CD4-positive, alpha-beta T cell treated with Interleukin-4 for 1 hour (primary cell): ENCODE data around the gene TBKBP1.

ENCODE experiments used
- DNase-seq, 2 donors: peaks; one replicate each; pipeline ENCODE4 v3.0.0-alpha.2; 2020 to 2022

The TBKBP1 gene

GRCh38 chr17:47699536-47699840 lies 5.5 kb downstream of the TBKBP1 start:
- no peak for DNase-seq

DNA sequence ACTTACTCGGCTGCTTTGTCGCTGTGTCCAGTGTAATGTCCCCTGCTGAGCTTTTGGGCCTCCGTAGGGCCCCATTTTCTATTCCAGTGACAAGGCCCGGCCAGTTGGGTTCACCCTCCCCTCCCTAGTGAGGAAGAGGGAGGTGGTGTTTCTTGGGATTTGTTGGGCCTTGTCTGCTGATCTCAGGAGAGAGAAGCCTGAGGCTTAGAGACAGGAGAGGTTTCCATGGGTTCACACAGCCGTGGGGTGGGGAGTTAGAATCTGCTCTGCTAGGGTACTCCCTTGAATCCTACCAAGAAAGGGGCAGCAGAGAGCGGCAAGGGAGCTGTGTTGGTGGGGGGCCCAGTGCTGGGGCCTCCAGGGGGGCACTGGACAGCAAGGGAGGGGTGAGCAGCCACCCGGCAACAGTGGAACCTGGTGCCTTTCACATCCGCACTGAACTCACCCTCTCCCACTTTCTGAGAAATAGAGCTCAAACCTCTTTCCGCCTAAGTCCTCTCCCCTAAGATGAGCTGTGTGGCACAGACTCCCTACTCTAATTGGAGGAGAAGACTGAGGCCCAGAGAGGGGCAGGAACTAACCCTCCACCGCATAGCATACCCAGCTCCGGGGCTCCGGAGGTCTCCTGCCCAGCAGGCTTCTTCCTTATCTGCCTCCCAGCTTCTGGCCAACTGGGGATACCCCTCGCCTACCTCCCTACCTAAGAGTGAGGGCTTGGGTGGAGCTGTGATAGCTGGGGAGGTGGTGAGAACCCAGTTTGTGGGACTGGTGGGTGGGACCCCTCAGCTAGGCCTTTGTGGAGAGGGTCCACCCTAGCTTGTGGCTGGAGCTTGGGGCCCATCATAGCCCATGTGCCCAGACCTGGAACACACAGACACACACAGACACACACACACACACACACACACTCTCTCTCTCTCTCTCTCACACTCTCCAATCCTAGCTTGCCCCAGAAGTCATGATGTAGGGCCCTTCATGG lies 6.8 kb downstream of the TBKBP1 start:
- peak in 1 of 2 donors; percentile 52 for DNase-seq

- no peak for DNase-seq
Observed at GRCh38 chr17:47701608-47702007, 7.6 kb downstream of the TBKBP1 start.

DNA sequence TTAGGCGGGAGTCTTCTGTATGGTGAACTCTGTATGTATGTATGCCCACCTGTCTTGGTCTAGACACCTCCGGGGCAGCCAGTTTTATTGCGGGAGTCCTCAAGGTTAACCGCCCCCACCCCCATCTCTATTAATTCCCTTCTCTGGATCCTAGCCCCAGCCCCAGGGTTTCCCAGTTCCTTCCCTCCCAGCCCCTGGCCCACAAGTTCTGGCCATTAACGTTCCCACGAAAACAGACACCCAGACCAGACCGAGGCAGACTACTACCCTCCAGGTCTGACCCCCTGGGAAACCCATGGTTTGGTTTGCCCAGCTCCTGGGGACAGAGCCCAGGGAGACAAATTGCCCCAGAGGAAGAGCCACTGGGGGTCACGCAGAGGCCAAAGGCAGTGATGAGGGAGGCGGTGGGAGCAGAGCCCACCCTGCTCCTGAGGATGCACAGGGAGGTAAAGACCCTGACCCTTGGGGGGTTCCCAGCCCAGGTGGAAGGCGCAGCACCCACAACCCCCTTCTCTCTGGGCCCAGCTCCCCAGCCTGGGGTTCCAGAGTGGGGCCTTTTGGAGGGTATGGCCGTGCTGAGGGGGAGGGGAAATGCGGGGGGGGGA lies 8.5 kb downstream of the TBKBP1 start:
- DNase-seq = no peak

DNA sequence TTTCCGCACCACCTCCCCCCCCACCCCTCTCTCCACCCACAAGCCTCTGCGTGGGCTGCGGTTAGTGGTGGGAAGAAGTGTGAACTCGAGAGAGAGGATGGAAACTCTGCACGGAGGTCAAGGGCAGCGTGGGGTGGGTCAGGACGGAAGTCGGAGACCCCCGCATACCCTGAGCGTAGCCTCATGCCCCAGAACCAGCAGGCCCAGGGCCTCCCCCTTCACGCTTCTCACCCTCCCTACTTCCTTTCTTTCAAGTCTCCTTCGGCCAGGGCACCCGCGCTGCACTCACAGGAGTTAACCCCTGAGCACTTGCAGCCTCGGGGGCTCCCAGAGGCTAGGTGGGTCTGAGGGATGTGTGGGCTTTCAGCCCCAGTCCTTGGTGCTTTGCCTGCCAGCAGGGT lies 9.2 kb downstream of the TBKBP1 start:
- DNase-seq = peak; percentile 47 to 59

GRCh38 chr17:47703671-47704070 lies 9.7 kb downstream of the TBKBP1 start:
- DNase-seq = no peak

DNA sequence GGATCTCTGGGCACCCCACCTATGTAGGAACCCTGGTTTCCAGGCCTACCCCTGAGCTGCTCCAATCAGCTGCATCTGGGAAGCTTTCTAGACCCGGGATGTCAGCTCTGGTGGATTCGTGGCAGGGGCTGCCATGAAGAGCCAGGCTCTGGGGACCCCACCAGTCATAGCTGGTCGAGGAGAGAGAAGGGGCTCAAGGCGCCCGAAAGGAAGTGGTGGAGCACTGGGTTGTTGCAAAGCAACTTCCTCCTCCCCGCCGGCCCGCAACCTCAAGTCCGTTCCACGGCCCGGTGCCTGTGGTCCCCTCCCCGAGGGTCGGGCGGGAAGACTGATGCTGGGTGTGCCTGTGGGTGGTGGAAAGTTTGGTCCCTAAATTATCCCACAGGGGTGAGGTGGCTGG lies 10.2 kb downstream of the TBKBP1 start:
- peak in 1 of 2 donors; percentile 31 for DNase-seq

GRCh38 chr17:47704736-47705135 lies 10.8 kb downstream of the TBKBP1 start:
- DNase-seq = no peak

DNA sequence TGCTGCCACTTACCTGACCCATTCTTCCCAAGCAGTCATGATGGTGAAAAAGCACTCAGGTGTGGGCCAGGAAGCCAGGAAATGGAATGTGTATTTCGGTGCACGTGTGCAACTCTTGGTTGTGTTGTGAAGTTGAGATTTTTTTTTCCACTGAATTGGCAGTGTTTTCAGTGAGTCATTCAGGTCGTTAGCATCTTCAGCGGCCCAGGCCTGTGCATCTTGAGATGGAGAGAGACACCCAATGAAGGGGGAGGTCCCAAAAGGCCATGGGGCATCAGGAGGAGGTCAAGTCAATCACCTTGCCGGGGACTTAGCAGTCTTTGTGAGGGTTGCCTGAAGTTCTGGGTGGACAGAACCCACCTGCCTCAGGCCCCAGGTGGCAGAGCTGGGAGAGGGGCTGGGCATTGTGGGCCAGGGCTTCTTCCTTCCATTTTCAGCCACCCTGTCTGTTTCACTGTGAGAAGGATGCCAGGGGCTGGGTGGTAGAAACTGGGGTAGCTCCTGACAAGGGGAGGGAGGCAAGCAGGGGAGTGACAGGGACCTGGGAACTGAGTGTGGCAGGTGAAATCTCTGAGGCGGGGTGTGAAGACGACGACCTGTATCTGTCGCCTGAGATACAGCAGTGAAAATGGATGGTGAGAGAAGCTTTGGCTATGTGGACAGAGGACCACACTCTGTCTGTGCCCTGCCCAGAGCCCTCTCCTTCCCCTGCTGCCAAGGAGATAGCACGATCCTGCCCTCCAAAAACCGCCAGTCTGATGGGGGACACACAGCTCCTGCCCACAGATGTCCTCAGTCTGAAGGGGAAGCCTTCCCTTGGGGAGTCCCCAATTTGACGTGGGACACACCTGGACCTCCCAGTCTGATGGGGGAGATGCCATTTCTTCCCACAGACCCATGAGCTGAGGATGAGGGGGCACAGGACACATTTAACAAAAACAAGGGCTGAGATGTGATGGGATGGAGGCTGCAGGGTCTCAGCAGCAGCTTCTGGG lies 11.9 kb downstream of the TBKBP1 start:
- DNase-seq = no peak

DNA sequence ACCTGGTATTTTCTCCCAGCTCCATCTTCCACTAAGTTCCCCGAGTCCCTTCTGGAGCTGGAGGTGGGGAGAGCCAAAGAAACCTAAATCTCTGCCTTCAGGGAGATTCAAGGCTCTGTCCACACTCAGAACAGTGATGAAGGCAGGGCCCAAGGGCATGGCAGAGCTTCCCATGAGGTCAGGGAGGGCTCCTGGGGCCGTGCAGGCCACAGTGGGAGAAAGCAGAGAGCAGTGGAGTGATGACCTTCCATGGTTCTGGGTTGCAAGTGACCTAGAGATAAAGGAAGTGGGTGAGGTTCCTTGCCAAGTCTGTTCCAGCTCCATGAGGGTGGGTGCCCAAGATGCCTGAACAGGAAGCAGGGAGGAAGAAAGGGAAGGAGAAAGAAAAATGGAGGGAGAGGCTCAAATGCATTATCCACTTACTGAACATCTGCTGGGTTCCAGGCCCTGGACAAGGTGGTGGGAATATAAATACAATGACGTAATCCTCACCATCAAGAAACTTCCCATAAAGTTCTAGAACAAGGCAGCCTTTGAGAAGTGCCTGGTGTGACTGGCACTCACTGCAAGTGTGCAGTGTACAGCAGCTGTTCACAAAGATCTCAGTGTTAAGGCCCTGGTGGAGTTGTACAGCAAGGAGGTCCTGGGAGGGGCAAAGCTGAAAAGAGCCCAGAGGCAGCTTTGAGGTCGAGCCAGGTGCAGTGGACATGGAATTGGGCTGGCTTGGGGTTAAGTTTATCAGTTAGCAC lies 13.3 kb downstream of the TBKBP1 start:
- DNase-seq = no peak

DNA sequence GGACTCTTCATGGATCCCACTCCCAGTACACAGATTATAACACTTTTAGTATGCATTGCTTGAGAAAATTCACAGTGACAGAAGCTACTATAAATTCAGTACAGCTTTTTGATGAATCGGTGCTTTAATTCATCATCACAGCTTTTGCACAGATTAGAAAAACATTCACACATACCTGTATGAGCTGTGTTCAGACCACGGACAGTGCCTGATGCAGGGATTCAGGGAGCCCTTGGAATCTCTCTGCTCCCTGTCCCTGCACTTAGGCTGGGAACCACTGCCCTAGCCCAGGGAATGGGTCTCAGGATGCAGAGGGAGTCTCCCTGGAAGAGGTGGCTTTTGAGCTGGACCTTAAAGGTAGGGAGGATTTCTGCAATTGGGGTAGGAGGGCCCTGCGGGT lies 13.9 kb downstream of the TBKBP1 start:
- no peak for DNase-seq

GRCh38 chr17:47708312-47708863 lies 14.4 kb downstream of the TBKBP1 start:
- no peak for DNase-seq

GRCh38 chr17:47708864-47709541 lies 15.0 kb downstream of the TBKBP1 start:
- no peak for DNase-seq

DNA sequence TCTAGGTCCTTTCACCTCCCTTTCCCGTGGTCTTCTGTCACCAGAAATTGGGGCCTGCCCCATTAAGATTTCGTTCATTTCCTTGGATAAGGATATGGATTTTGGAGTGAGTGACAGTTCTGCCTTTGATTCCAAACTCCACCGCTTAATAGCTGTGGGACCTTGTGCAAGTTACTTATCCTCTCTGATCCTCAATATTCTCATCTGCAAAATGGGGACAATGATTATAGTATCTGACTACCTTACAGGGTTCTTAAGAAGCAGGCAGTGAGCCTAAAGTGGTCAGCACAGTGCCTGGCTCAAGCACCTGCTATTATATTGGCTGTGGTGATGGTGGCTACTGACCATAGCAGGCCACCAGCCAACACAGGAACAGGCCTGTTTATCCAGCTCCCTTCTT lies 15.6 kb downstream of the TBKBP1 start:
- DNase-seq = no peak

DNA sequence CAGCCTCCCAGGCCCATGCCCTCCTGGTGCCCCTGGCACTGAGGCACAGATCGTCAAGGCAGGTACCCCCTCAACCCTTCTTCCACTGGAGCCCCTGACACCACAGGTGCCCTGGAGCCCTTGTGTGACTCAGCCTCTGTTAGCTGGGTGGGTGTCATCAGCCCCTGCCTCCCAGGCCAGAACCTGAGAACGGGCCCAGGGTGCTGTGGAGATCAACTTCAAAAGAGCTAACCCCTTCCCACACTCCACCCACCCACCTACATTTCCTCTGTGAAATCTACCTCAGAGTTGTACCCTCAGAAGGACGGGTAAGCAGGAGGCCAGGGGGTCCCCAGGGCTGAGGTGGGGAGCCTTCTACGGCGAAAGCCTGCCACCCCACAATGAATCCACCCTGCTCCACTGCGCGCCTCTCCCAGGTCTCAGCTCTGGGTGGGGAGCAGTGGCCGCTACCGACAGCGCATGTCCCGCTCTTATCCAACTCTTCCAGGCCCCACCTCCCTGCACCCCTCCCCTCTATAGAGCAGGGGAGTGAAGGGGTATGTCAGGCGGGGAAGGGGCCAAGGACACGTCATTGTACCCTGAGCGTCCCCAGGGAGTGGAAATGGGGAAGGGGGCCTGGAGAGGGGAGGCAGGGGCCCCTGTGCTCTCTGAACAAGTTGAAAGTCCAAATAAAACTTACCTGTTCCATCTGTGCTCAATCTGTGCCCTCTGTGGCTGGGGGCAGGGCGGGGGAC lies 17.6 kb downstream of the TBKBP1 start:
- DNase-seq = no peak

- DNase-seq = no peak
Observed at GRCh38 chr17:47712330-47713023, 18.5 kb downstream of the TBKBP1 start.

DNA sequence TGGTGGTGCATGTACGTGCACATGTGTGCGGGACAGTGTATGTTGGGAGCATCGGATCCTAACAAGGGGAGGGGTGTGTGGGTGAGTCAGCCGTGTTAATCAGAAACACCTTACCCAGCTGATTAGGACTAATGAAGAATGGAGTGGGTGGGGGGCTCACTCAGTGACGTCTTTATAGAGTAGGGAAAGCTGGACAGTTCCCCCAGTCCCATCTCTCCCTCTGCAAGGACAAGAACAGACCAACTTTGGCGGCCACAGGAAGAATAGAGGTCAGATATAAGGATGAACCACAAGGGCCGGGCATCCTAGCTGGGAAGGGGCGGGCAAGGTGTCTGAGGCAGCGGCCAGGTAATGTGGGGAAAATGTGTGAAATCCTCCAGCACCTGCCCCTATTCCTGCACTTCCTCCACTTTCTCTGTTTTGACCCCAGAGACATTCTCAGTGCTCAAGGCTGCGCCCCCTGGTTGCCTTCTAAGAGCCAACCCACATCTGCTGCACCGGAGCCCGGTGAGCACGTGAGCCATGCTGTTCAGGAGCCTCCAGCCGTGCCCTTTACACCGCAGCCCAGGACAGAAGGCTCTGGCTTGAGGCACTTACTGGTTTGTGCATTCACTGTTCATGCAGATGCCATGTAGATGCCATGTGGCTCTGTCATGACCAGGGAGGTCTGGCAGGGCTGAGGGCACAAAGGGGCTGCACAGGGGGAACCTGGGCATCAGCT lies 20.2 kb downstream of the TBKBP1 start:
- DNase-seq = no peak

DNA sequence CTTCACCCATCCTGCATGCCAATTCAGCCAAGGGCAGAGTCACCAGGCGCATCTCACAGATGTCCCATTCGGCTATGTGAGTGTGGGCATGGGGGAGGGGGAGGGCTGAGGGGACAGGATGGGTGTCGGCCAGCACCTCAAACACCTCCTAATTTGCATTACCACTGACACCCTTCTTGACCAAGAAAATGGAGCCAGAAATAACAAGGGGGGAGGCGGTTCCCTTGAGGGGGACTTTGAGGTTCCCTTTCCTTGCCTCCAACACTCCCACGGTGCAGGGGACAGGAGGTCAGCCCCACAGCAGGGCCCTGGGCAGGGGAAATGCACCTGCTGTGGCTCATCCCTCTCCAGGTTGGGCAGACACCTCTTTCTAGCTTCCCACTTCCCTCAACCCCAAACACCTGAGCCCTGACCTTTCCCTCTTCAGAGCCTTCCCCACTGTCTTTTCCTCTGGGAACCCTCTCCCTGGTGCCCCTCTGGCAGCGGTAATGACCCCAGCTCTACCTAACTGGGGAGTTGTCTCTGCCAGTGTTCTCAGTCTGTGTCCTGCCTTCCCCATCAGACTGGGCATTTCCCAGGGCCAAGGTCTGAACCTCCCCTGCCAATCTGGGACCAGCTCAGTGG lies 20.9 kb downstream of the TBKBP1 start:
- DNase-seq = peak; percentile 38 to 49
